Mammary epithelial cell (primary cell): ENCODE data around the gene AARS2.

Source experiments
- EZH2 ChIP-seq: IDR thresholded peaks from 2 replicates; pipeline ENCODE4 v1.6.1; 2012; ENCODE audit warnings: low read length, inconsistent platforms, borderline replicate concordance
- TF ChIP-seq, protein P1 (sequence below), 2 donors: IDR thresholded peaks in 1 of 2; conservative IDR thresholded peaks in 1 of 2; 2 replicates each; pipeline ENCODE4 v1.5.1; 2011 to 2012; ENCODE audit warnings: inconsistent platforms in 2 of 2, low read length in 2 of 2, mild to moderate bottlenecking in 2 of 2, control low read depth in 1 of 2, low read depth in 1 of 2; ENCODE audit not compliant: insufficient read depth in 1 of 2; ENCODE audit errors: extremely low read depth in 1 of 2

DNA sequence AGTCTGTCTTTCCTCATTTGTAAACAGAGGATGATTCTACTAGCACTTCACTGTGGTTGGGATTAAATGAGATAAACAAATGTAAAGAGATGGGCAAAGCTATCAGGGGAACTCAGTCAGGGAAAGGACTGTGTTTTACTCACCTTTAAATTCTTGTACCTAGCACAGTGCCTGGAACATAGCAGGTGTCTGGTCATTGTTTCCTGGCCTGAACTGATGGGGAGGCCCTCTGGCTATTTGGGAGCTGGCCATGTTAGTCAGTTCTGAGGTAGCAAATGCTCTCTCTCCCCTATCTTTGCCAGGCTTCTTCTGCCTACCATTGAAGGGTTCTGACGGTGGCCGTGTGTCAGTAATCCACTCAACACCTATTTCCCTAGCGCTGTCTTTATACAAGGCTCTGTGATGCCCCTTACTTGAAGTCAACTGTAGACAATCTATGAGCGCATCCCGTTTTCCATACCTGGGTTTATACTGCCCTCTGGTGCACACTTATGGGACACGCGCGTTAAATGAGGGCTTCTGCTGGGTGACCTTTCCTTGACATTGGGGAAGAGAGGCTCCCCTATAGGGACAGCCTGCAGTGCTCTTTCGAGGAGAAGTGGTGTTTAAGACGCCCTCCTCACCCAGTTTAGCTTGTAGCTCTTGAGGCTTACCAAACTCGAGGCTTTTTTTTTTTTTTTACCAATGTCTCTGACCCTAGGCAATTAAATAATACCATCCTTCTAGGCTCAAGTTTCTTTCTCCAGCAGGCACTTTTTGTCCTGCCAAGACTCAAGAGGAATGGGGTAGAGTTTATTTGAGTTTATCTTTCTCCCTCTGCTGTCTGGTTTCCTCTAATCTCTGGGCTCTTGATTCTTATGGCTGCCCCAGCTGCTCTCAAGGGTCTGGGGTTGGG lies 25.3 kb upstream of the AARS2 start:
- TF ChIP-seq, protein P1, sequence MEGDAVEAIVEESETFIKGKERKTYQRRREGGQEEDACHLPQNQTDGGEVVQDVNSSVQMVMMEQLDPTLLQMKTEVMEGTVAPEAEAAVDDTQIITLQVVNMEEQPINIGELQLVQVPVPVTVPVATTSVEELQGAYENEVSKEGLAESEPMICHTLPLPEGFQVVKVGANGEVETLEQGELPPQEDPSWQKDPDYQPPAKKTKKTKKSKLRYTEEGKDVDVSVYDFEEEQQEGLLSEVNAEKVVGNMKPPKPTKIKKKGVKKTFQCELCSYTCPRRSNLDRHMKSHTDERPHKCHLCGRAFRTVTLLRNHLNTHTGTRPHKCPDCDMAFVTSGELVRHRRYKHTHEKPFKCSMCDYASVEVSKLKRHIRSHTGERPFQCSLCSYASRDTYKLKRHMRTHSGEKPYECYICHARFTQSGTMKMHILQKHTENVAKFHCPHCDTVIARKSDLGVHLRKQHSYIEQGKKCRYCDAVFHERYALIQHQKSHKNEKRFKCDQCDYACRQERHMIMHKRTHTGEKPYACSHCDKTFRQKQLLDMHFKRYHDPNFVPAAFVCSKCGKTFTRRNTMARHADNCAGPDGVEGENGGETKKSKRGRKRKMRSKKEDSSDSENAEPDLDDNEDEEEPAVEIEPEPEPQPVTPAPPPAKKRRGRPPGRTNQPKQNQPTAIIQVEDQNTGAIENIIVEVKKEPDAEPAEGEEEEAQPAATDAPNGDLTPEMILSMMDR (conservative IDR thresholded peaks at IDR 0.05 in 1 of 2, IDR thresholded peaks at IDR 0.05 in 1 of 2; ENCODE audit: extremely low read depth in 1 of 2, insufficient read depth in 1 of 2, low read depth in 1 of 2, low read length in 2 of 2) = peak; percentile 62 to 82
- TF ChIP-seq EZH2 = no peak
